NCI-H1417 treated with DMSO at 0.1 percent for 48 hours (cell line): ENCODE measurements around the gene DAZ3.
"Not testable (repeated sequence)": the region's sequence is repeated elsewhere in the genome, so short reads cannot be mapped to it uniquely, and the experiment has no call there.

Experiments used
- DNase-seq: peaks from one replicate; lab custom pipeline; 2025; lab: John Stamatoyannopoulos, UW

Gene DAZ3

DNA sequence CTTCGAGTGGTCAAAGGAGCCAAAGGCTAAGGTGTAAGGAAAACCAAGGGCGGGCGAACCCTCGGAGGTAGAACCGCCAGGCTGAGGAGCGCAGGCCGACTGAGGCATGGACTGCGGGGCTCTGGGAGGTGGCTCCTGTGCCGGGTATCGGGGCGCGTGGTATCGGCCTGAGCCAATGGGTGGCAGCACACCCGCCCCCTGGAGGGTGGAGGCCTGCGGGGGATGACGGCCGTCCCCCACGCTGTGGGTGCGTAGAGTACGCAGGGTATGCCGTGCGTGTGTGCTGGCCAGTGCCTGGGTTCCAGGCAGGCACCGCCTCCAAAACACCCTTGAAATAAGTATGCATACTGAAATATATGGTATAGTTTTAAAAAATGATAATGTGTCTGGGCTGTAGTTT lies at the start of gene DAZ3:
TSS of gene DAZ3 (minus strand) at position 101 of the 400 bp plus-strand sequence. CDS start 208 bp downstream, outside the sequence.
- not testable (repeated sequence) for DNase-seq

- not testable (repeated sequence) for DNase-seq
Measured at GRCh38 chrY:24833619-24834018, 20.4 kb upstream of the DAZ3 start, which contains the start of gene DAZ4. Gene DAZ4, plus strand, starts transcription at chrY:24833919. Its CDS starts 208 bp downstream, at chrY:24834127.

DNA sequence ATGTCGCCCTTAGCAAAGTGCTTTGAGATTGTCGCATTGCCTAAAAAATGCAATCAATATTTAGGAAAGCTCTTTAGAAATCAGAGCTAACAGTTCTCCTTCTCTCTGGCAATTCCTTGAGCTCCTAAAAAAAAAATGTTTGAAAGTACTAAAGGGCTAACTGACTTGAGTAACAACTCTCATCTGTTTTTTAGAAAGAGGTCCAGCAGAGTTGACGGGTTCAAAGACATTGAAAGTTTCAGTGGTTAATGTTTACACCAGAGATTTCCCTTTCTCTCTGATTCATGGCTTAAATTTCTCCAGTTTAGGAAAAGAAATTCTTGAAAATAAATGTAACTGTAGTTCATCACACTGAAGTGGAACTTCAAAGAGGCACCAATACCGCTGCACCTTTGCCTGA lies 11.9 kb upstream of the DAZ3 start:
- DNase-seq = not testable (repeated sequence)

GRCh38 chrY:24824184-24824879 lies 11.1 kb upstream of the DAZ3 start:
- DNase-seq = not testable (repeated sequence)

- DNase-seq = not testable (repeated sequence)
Measured at GRCh38 chrY:24821836-24822235, 8.6 kb upstream of the DAZ3 start.
